GM19035 (cell line): Measurements from ENCODE around the gene HMCN2.

ENCODE experiments used
- ATAC-seq: cut with Tn5 transposase; IDR thresholded peaks from one replicate; pipeline ENCODE4 v1.9.1; 2021; ENCODE audit not compliant: unreplicated experiment

HMCN2 gene

GRCh38 chr9:130480673-130481072, 215.1 kb downstream of the HMCN2 start:
- ATAC-seq, result no peak

DNA sequence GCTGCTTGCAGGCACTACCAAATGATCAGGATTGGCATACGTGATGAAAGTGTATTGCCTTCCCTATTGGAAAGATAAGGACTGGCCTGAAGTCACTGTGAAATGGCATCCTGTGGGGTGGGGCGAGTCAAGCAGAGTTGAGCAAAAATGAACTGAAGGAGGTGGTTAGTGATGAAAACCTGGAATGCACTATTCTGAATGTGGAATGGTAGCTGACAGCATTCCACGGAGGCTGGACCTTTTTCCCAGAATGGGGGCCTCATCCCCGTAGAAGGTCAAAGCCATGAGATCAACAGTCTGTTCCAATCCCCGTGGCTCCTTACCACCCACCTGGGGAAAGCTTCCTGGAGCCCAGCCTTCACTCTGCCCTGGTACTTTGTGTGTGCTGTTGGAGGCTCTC, 216.9 kb downstream of the HMCN2 start:
- ATAC-seq, result no peak

- no peak for ATAC-seq
These were observed 217.9 kb downstream of the HMCN2 start for GRCh38 chr9:130483371-130483971.
